Stimulated activated CD4-positive, alpha-beta T cell treated with anti-CD3 and anti-CD28 coated beads, Interleukin-1b, Interleukin-23, amount 100 ng/mL, for 24 hours (primary cell): Measurements from ENCODE around the gene HES2.
A peak's percentile ranks its signal among the peaks of the same experiment; 100 is the strongest.
"Not testable (repeated sequence)": the region's sequence is repeated elsewhere in the genome, so short reads cannot be mapped to it uniquely, and the experiment has no call there.

Source experiments
- DNase-seq, 4 experiments: peaks; one replicate each; pipeline ENCODE4 v3.0.0-alpha.2; 2020; ENCODE audit warnings: low read depth in 4 of 4, low spot score in 1 of 4

The HES2 gene

GRCh38 chr1:6437012-6437700 lies 17.4 kb upstream of the HES2 start:
- DNase-seq = not testable (repeated sequence)

- not testable (repeated sequence) for DNase-seq
Observed at GRCh38 chr1:6436277-6436676, 16.6 kb upstream of the HES2 start.

GRCh38 chr1:6435547-6435946 lies 15.8 kb upstream of the HES2 start:
- DNase-seq = no peak

- no peak for DNase-seq
Observed at GRCh38 chr1:6435129-6435528, 15.4 kb upstream of the HES2 start.

GRCh38 chr1:6434186-6434585 lies 14.5 kb upstream of the HES2 start:
- no peak for DNase-seq

- DNase-seq = not testable (repeated sequence)
Observed at GRCh38 chr1:6431645-6432579, 12.2 kb upstream of the HES2 start.

- DNase-seq = not testable (repeated sequence)
Observed at GRCh38 chr1:6429660-6430411, 10.1 kb upstream of the HES2 start.

GRCh38 chr1:6428453-6428852 lies 8.7 kb upstream of the HES2 start:
- DNase-seq = not testable (repeated sequence)

- no peak for DNase-seq
Observed at GRCh38 chr1:6427441-6428390, 8.0 kb upstream of the HES2 start.

- DNase-seq = no peak
Observed at GRCh38 chr1:6426972-6427350, 7.2 kb upstream of the HES2 start.

GRCh38 chr1:6426277-6426971 lies 6.7 kb upstream of the HES2 start:
- DNase-seq = no peak

- DNase-seq = no peak
Observed at GRCh38 chr1:6425658-6426057, 5.9 kb upstream of the HES2 start.

- DNase-seq = no peak
Observed at GRCh38 chr1:6424619-6425593, 5.2 kb upstream of the HES2 start, which contains the start of gene ESPN. Gene ESPN (plus strand): TSS chr1:6424776. CDS start chr1:6424956, 180 bp downstream.

GRCh38 chr1:6424000-6424565 lies 4.4 kb upstream of the HES2 start:
- no peak for DNase-seq

- peak; percentile 42 to 62 (median 48) for DNase-seq
Observed at GRCh38 chr1:6423321-6423999, 3.7 kb upstream of the HES2 start.

GRCh38 chr1:6421266-6421665 lies 1.5 kb upstream of the HES2 start:
- DNase-seq = no peak

- no peak for DNase-seq
Observed at GRCh38 chr1:6420454-6421042, 829 bp upstream of the HES2 start.
